Stimulated activated CD8-positive, alpha-beta memory T cell treated with anti-CD3 and anti-CD28 coated beads, Interleukin-7, amount 100 ng/mL, for 24 hours (primary cell): ENCODE measurements around the gene SAYSD1.
"Not testable (repeated sequence)": the region's sequence is repeated elsewhere in the genome, so short reads cannot be mapped to it uniquely, and the experiment has no call there.

ENCODE experiments used
- DNase-seq: peaks from one replicate; pipeline ENCODE4 v3.0.0-alpha.2; 2020; ENCODE audit warnings: low read depth

The SAYSD1 gene, protein sequence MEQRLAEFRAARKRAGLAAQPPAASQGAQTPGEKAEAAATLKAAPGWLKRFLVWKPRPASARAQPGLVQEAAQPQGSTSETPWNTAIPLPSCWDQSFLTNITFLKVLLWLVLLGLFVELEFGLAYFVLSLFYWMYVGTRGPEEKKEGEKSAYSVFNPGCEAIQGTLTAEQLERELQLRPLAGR

DNA sequence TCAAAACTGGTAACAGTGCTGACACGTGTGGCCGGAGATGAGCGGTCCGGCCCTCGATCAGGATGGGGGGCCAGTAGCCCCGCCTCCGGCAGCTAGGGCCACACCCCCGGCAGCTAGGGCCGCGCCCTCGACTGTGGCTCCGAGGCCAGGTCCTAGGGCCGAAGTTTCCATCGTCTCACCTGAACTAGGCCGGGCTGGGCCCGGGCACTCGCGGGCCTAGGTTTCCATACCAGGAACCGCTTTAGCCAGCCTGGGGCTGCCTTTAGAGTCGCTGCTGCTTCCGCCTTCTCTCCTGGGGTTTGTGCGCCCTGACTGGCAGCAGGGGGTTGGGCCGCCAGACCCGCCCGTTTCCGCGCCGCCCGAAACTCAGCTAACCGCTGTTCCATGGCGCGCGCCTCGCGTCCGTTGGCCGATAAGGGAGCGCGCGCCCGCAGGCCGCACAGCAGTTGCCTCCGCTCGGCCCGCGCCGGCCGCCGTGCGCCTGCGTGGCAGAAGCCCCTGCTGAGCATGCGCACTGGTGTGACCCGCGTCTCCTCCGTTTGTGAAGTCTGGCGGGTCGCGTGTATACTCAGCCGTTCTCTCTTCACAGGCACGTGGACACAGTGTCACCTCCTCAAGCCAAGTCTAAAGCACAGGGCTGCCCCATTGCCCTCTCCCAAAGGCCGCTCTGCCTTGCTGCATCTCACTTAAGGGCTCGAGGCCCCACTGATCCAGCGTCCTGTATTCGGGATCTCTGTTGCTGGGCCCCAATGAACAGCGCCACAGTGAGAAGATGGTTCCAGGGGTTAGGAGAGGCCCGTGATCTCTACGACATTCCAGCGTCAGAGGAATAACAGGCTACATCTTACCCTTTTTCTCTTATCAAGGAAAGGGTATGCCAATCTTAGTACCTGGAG is at the start of gene SAYSD1:
TSS of gene SAYSD1 (minus strand) at position 483 of the 896 bp plus-strand sequence. CDS start at position 386, 97 bp downstream.
- peak; percentile 80 for DNase-seq

DNA sequence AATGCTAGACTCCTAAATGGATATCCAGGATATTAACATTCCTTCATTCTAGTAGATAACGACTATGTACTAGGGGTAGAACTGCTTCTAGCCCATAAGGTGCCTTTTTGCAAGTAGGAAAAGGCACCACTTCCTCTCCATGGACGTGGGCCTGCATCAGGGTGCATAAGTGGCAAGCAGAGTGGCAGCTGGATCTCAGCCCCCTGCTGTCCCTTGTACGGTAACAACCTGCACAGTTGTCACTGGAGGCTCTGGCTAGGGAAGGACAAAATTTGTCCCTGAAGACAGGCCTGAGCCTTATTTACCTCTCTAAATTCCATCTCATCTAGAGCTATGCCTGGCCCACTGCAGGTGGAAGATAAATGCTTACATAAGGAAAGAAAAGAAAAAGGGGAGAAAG is 42.5 kb upstream of the SAYSD1 start:
- no peak for DNase-seq

DNA sequence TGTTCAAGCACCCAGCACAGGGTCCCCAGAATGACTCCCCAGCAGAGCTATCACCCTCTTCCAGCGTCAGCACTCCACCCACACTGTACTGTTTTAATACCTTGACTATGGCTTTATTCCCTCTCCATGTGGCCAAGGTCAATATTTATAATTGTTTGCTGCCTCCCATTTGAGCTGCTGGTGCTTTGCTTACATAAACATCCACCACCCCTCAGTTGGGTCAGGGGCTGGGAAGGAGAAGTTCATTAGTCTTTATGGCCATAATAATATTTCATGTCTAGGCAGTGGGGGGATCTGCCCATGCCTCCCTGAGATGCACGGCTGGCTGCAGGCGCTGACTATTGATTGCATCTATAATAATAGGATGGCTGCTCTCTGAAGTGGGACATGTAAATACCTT is 41.8 kb upstream of the SAYSD1 start:
- DNase-seq = no peak

DNA sequence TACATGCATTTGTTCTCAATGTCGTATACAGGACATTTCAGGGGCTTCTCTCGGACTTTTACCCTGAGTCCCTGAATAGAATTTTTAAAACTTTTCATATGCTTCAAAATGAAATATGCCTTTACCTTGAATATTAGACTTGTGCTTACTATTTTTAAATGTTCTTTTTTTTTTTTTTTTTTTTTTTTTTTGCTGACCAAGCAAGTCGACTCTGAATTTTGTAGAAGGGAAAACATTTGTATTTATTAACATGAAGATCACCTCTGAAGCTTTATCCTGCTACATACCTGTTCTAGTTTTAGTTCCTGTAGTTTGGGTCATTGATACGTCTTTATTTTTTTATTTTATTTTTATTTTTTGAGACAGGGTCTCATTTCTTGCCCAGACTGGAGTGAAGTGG is 39.7 kb upstream of the SAYSD1 start:
- no peak for DNase-seq

DNA sequence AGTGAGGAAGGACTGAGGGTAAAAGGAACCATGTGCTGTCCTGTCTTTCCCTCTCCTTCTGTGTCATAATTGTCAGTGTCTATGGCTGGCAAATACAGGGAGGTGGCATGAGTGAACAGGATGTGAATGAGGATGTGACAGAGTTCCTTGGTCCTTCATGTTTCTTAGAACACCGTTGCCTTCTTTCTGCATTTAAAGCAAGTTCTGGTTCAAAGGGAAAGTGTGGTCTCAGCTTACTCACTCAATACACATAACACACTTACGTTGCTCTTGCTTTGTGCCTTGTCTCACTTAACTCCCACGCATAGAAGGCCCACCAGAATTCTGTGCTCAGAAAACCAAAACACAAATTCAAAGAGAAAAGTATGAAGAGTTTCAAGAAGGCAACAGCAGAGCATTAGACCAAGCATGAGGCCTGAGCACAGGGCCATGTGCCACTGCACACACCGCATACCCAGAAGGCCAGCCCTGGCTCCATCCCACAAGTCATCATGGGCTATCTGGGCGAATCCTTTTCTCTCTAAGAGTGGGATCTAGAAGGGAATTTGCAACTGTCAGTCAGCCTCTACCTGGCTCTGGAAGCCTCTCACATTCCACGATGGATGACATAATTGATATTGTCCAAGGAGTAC is 38.9 kb upstream of the SAYSD1 start:
- no peak for DNase-seq

DNA sequence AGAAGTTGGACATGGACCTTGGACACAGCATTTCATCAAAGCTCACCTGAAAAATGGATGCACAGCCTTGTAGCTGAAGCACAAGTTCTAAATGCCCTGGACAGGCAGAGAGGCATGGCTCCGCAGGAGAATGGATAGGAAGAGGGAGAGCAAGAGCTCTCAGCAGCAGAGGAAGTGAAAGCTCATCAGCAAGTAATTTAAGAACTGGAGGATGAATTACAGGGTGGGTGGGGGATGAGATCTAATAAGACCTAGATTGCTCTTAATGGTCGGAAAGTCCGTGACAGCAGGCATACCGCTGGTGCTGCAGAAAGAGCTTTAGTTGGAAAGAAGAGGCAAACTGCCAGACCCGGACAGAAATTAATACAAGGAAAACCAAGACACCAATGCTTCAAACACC is 37.3 kb upstream of the SAYSD1 start:
- no peak for DNase-seq

DNA sequence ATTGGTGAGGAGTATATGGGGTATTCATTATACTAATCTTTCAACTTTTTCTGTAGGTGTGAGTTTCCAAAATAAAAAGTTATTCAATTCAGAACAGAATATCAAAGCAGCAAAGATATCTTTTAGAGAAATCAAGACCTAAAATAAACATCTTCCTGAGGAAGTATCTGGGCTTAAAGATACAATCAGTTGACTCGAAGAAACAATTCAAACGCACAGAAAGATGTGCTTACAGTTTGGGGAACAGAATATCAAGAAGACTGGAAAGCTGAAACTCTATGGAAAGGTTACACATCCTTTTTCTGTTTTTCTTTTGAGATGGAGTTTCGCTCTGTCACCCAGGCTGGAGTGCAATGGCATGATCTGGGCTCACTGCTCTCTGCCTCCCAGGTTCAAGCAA is 36.2 kb upstream of the SAYSD1 start:
- DNase-seq = no peak

DNA sequence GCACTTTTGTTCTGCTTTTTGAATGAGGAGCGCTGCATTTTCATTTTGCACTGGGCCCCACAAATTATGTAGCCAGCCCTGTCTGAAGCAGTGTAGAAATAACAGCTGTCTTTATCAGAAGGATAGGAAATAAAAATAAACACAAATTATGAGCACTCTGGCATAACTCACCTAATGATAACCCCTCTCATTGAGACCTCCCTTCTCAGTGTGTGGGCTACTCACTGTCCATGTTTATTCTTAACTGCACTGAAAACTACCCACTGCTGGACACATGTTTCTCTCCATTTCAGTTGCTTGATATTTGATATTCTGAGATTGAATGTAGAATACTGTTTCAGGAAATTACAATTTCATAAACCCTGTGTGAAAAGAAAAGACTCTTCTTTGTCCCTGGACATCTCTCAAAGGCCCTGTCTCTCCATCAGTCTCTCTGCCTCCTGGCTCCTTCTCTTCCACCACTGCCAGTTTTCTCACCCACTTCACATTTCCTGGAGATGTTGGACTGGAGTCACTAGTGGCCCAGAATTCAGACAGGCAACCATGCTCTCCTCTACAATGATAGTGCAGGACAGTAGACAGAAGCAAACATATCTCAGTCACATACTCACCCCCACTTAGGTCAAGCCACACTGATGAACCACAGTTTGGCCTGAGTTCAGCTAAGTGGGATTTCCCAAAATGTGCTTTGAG is 29.6 kb upstream of the SAYSD1 start:
- no peak for DNase-seq

DNA sequence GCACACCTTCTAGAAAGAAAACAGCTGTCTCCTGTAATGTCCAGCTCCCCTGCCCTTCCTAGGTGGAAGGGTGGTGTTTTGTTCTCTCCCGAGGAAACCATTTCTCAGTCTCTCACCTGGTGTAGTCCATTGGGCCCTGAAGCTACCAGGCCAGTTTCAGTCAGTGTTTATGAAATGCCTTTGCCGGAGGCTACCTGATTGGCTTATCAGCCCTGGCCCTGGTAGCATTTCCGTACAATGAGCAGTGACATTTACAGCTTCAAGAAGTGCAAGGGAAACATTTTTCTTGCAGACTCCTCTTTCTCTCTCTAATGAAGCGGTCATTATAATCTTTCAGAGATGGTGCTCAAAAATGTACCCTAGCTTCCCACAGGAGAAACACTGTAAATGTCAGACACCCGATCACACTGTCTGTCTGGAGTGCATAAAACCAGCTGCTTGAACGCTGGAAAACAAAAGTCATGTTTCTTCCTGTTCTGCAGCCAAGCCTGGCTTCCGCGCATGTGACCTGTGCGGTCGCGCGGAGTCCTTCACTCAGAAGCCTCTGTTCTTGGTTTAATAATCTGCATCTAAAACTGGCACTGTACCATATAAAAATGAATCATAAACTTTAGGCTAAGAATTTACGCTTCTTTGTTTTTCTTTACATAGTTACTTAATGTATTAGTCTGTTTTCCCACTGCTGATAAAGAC is 28.4 kb upstream of the SAYSD1 start:
- no peak for DNase-seq

DNA sequence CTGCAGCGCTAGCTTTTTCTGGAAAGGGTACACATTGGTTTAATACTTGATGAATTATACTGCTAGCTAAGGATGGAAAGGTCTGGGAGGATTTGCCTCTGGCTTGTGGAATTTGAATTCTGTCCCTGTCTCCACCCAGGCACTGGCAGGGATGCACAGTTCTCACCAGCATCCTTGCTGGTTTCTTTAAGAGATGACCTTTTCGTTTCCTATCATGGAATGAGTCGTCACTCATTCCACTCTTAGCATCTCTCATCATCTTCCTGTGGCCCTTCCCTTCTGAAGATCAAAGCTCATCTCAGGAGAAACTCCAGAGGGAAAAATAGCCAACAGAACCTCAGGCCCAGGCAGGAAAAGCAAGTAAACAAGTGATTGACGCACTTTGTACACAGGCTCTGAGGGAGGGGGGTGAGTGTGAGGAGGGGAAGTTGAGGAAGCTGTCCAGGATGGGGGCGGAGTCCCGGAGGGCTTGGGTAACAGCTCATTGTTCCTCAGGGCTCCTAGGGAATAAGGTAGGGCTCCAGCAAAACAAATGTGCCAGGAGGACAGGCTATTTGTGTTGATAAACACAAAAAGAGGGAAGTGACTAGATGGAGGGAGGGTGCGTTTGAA is 25.7 kb upstream of the SAYSD1 start:
- DNase-seq = no peak

DNA sequence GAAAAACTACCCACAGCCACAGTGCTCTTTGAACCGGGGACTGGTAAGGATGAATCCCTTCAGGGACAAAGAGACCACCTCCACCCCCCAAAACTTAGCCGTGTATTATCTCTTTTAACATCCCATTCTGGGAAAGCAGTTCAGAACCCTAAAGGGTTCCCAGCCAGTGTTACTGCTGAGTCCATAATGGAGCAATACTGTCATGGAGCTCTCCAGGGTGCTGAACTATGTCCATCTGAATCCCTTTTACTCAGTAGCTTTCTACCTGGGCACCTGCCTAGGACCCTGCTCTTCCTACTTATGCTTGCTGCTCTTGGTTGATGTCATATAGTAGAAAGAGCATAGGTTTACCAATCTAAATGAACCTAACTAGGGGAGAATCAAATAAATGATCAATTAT is 22.3 kb upstream of the SAYSD1 start:
- DNase-seq = no peak

DNA sequence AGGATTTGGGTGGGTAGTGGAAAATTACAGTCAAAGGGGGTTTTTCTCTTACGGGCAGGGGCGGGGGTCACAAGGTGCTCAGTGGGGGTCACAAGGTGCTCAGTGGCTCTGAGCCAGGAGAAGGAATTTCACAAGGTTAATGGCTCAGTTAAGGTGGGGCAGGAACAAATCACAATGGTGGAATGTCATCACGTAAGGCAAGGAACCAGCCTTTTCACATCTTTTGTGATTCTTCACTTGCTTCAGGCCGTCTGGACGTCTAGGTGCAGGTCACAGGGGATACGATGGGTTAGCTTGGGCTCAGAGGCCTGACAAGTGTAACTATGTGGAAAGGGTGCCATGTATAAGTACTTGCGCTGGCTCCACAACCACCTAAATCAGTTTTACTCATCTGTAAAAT is 21.2 kb upstream of the SAYSD1 start:
- not testable (repeated sequence) for DNase-seq

DNA sequence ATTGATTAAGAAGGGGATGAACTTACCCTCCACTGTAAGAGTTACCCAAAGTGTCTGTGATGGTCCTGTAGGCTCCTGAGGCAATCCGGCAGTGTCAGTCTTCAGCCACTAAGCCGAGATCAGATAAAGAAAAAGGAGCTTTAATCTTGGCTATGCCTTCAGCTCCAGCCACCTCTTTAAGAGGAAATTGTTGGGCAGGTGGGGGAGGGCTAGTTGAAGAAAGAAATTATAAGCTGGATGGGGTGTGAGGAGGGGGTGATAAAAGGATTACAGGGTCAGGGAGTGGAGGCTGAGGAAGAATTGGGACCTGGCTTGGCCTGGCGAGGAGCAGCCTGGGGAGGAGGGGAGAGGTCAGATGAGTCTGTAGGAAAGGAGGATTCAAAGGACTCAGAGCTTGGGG is 19.8 kb upstream of the SAYSD1 start:
- DNase-seq = not testable (repeated sequence)

DNA sequence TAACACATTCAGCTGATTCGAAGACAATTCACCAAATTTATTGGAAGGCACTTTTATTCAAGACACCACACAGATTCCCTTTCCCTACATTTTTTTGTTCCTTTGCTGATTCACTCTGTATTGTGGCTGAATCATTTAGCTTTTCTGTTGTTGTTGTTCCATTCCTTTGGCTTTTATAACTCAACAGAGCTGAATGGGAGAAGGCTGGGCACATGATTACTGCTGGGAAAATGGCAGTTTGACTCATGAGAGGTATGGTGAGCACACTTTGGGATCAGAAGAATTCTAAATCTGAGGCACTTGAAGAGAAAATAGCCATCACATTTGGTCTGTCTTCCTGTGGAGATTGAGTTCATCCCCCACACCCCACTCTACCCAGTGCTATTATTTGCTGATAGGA is 15.7 kb upstream of the SAYSD1 start:
- DNase-seq = no peak

DNA sequence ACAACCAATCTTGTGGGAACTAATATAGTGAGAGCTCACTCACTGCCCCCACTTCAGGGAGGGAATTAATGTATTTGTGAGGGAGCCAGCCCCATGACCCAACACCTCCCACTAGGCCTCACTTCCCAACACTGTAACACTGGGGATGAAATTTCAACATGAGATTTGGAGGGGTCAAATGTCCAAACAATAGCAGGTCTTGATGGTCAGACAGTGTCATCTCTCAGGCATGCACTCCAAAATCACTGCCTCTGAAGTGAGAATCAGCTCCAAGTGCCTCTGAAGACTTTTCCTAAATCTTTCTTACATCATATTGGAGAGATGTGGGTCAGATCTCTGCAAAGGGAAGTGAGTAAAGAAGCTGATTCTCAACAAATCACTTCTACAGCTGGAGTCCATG is 13.8 kb upstream of the SAYSD1 start:
- DNase-seq = no peak

DNA sequence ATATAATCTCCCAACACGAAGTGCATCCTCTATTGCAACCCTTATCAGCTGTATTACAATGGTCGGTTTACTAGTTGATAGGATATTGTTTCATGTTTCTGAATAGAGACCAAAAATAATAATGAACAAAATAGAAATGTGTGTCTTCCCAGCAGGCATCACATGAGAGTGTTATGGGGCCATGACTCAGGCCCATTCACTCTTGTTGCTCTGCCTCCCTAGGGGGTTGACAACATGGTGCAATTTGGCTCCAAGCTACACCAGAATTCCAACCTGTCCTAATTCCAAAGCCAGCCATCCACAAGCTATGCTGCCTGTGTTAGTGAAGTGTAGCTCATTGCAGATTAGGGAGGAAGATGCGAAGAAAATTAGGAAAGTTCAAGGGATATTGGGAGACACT is 13.1 kb upstream of the SAYSD1 start:
- no peak for DNase-seq

DNA sequence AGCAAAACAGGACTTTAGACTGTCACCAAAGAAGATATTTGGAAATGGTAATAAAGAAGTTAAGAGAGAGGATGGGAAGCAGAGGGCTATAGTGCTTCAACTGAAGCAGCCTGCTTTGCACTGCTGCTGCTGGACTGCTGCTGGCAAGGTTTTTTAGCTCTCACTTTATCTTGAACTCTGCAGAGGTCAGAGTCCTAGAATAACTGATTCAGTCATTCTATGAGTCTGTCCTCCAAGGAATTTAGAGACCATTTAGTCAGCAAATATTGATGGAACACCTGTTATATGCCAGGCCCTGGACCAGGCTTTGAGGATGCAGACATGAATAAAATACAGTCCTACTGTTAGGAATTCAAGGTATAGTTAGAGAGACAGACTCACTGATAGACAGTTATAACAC is 9.1 kb upstream of the SAYSD1 start:
- DNase-seq = no peak

DNA sequence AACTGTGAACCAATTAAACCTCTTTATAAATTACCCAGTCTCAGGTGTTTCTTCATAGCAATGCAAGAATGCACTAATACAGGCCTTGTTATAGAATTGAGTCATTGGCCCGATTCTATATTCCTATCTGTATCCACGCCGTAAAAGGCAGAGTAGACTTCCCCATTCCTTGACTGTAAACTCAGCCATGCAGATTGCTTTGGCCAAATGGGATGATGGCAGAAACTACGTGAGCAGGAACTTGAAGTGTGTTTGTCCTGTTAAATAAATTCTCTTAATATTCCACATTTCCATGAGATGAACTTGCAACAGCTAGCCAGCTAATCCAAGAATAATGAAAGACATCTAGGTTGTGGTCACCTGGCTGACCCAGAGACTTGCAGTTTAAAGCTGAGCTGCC is 3.9 kb upstream of the SAYSD1 start:
- no peak for DNase-seq

DNA sequence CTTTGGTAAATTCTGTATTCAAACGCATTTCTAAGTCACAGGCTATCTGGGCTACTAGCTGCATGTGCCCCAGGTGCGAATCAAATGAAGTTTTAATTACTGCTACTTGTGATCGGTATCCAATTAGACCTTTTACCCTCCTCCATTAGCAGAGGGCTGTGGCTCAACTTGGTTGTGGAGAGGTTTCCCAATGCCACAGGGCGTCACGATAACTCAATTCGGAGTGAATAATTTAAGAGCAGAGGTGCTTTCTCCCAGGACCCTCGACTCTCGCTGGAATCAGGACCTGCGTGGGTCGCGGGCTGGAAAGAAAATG is 640 bp downstream of the SAYSD1 start:
- DNase-seq = no peak

DNA sequence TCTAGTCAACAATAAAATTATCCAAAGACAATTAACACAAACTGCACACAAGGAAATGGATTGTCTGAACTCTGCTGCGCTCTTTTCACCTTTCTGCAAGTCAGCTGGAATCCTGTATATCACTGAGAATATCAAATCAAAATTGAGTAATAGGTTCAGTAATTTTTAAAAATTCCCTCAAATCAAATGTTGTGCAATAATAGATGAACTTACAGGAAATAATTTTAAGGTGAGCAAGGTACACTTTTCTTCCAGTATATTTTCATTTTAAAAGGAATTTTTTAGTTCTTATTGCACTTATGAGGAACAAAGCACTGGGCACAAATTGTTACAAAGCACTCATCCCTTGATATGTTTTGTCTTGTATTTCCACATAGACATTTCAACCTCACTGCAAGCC is 1.2 kb downstream of the SAYSD1 start:
- DNase-seq = no peak

DNA sequence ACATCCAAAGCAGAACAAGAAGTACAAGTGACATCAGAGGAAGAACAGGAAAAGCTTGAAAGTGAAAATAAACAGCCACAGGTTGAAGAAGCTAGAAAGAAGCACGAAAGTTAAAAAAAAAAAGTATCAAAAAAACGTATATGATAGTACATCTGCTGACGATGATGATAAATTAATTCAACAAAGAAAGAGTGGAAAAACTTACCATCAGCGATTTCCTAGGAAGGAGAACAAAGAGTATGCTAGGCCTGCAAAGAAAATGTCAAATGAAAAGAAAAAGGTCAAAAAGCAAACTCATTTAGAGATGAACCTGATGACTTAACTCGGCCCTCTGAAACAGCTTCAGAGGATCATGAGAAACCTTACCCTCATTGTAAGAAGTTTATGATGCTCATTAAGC is 3.7 kb downstream of the SAYSD1 start:
- DNase-seq = no peak
